ENCODE results near the gene LRIT3.

The LRIT3 gene

DNA sequence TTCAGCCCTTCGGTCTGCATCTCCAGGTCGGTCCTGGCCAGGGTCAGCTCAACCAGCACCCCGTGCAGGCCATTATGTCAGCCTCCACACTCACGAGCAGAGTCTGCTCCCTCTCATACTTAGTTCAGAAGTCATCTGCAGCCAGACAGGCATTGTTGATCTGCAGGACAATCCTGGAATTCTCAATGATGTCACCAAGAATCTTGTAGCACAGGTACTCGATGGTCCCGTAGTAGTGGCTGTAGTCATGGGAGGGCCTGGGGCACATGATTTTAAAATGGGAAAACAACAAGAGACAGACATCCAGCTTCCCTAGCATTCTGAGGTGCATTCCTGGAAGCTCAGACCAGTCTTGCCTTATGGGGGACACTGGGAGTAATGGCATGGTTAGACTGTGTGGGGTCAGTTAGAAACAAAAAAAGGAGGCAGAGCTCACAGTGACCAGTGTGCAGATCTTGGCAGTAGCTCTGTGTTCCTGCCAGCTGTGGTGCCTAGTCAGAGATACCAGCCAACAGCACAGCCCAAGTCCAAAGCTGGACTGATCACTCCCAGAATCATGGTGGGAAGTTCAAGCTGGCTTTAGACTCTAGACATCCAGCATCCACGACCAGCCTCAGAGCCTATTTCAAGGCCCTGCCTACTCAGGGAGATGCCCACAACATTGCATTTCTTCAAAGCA lies 31.9 kb downstream of the LRIT3 start (continued):
- TF ChIP-seq, protein P1, sequence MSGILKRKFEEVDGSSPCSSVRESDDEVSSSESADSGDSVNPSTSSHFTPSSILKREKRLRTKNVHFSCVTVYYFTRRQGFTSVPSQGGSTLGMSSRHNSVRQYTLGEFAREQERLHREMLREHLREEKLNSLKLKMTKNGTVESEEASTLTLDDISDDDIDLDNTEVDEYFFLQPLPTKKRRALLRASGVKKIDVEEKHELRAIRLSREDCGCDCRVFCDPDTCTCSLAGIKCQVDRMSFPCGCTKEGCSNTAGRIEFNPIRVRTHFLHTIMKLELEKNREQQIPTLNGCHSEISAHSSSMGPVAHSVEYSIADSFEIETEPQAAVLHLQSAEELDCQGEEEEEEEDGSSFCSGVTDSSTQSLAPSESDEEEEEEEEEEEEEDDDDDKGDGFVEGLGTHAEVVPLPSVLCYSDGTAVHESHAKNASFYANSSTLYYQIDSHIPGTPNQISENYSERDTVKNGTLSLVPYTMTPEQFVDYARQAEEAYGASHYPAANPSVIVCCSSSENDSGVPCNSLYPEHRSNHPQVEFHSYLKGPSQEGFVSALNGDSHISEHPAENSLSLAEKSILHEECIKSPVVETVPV (CRISPR knock-in tag; IDR thresholded peaks at IDR 0.05) = no peak
- TF ChIP-seq ZC3H10 (CRISPR knock-in tag; IDR thresholded peaks at IDR 0.05) (no peak), GLIS3 (CRISPR knock-in tag; IDR thresholded peaks at IDR 0.05) (no peak)

DNA sequence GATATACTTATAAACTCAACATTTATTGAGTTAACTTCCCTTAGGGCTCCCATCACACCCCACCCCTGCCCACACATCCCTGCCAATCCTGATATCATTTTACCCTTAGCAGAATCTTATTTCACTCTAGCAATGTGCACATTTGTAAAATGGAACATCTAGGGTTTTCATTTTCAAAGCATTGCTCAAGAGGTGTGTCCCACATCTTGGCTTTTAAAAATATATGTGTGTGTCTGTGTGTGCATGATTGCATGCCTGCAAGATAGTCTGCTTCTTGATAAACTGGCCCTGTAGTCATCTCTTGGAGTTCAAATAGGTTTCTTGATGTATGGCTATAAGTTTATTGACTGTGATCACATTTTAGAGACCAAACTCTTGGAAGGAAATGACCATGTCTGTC lies 38.4 kb downstream of the LRIT3 start:
- ATAC-seq = no peak
- no peak for TF ChIP-seq ZNF565 (CRISPR knock-in tag; conservative IDR thresholded peaks at IDR 0.05; ENCODE audit: low read depth)
- TF ChIP-seq, protein P2, sequence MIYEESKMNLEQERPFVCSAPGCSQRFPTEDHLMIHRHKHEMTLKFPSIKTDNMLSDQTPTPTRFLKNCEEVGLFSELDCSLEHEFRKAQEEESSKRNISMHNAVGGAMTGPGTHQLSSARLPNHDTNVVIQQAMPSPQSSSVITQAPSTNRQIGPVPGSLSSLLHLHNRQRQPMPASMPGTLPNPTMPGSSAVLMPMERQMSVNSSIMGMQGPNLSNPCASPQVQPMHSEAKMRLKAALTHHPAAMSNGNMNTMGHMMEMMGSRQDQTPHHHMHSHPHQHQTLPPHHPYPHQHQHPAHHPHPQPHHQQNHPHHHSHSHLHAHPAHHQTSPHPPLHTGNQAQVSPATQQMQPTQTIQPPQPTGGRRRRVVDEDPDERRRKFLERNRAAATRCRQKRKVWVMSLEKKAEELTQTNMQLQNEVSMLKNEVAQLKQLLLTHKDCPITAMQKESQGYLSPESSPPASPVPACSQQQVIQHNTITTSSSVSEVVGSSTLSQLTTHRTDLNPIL (CRISPR knock-in tag; IDR thresholded peaks at IDR 0.05; ENCODE audit: low read depth) = no peak
- TF ChIP-seq, protein P3, sequence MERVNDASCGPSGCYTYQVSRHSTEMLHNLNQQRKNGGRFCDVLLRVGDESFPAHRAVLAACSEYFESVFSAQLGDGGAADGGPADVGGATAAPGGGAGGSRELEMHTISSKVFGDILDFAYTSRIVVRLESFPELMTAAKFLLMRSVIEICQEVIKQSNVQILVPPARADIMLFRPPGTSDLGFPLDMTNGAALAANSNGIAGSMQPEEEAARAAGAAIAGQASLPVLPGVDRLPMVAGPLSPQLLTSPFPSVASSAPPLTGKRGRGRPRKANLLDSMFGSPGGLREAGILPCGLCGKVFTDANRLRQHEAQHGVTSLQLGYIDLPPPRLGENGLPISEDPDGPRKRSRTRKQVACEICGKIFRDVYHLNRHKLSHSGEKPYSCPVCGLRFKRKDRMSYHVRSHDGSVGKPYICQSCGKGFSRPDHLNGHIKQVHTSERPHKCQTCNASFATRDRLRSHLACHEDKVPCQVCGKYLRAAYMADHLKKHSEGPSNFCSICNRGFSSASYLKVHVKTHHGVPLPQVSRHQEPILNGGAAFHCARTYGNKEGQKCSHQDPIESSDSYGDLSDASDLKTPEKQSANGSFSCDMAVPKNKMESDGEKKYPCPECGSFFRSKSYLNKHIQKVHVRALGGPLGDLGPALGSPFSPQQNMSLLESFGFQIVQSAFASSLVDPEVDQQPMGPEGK (CRISPR knock-in tag; IDR thresholded peaks at IDR 0.05; ENCODE audit: borderline replicate concordance) = no peak
- no peak for TF ChIP-seq GLIS3 (CRISPR knock-in tag; IDR thresholded peaks at IDR 0.05)
- no peak for TF ChIP-seq ESRRG (CRISPR knock-in tag; IDR thresholded peaks at IDR 0.05)
- TF ChIP-seq BACH2 (CRISPR knock-in tag; IDR thresholded peaks at IDR 0.05; ENCODE audit: borderline replicate concordance) = no peak
- TF ChIP-seq, protein P4, sequence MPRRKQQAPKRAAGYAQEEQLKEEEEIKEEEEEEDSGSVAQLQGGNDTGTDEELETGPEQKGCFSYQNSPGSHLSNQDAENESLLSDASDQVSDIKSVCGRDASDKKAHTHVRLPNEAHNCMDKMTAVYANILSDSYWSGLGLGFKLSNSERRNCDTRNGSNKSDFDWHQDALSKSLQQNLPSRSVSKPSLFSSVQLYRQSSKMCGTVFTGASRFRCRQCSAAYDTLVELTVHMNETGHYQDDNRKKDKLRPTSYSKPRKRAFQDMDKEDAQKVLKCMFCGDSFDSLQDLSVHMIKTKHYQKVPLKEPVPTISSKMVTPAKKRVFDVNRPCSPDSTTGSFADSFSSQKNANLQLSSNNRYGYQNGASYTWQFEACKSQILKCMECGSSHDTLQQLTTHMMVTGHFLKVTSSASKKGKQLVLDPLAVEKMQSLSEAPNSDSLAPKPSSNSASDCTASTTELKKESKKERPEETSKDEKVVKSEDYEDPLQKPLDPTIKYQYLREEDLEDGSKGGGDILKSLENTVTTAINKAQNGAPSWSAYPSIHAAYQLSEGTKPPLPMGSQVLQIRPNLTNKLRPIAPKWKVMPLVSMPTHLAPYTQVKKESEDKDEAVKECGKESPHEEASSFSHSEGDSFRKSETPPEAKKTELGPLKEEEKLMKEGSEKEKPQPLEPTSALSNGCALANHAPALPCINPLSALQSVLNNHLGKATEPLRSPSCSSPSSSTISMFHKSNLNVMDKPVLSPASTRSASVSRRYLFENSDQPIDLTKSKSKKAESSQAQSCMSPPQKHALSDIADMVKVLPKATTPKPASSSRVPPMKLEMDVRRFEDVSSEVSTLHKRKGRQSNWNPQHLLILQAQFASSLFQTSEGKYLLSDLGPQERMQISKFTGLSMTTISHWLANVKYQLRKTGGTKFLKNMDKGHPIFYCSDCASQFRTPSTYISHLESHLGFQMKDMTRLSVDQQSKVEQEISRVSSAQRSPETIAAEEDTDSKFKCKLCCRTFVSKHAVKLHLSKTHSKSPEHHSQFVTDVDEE (CRISPR knock-in tag; IDR thresholded peaks at IDR 0.05) = no peak
- no peak for TF ChIP-seq SNAI2 (CRISPR knock-in tag; IDR thresholded peaks at IDR 0.05)
- TF ChIP-seq ZNF8 (CRISPR knock-in tag; IDR thresholded peaks at IDR 0.05) = no peak
- no peak for TF ChIP-seq OSR1 (CRISPR knock-in tag; IDR thresholded peaks at IDR 0.05)
- no peak for TF ChIP-seq ZFP3 (CRISPR knock-in tag; IDR thresholded peaks at IDR 0.05)
- no peak for TF ChIP-seq TCF4 (CRISPR knock-in tag; IDR thresholded peaks at IDR 0.05; ENCODE audit: borderline replicate concordance)
- TF ChIP-seq, protein P5, sequence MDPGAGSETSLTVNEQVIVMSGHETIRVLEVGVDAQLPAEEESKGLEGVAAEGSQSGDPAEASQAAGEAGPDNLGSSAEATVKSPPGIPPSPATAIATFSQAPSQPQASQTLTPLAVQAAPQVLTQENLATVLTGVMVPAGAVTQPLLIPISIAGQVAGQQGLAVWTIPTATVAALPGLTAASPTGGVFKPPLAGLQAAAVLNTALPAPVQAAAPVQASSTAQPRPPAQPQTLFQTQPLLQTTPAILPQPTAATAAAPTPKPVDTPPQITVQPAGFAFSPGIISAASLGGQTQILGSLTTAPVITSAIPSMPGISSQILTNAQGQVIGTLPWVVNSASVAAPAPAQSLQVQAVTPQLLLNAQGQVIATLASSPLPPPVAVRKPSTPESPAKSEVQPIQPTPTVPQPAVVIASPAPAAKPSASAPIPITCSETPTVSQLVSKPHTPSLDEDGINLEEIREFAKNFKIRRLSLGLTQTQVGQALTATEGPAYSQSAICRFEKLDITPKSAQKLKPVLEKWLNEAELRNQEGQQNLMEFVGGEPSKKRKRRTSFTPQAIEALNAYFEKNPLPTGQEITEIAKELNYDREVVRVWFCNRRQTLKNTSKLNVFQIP (CRISPR knock-in tag; IDR thresholded peaks at IDR 0.05; ENCODE audit: borderline replicate concordance, low read depth) = no peak
- TF ChIP-seq ARNTL (CRISPR knock-in tag; IDR thresholded peaks at IDR 0.05; ENCODE audit: borderline replicate concordance, low read depth) = no peak
- no peak for TF ChIP-seq TOX (CRISPR knock-in tag; IDR thresholded peaks at IDR 0.05; ENCODE audit: borderline replicate concordance)
- TF ChIP-seq CSDC2 (CRISPR knock-in tag; IDR thresholded peaks at IDR 0.05) = no peak

DNA sequence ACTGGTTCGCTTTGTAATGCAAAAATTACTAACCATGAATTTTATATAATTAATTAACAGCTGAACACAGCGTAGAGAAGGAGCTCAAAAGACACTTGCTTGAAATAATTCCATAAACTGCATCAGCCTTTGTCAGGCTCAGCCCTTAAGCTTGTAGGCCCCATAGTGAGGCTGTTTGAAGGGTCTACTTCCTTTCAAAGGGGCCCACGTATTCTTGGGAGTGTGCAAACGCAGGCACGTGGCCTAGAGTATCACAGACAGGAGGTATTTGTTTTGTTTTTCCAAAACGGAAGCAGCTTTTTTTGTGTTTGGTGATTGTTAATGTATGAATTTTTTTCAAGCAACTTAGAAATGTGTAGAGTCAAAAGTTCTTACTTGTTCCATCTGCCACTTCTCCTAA lies 39.2 kb downstream of the LRIT3 start:
- TF ChIP-seq, protein P4 (CRISPR knock-in tag; IDR thresholded peaks at IDR 0.05) = no peak
- ATAC-seq = no peak

Data from SK-N-SH treated with all-trans-retinoic acid at 6 μM for 48 hours (cell line).